ENCODE results near the gene ATP2C2.
"Not testable (repeated sequence)": the region's sequence is repeated elsewhere in the genome, so short reads cannot be mapped to it uniquely, and the experiment has no call there.

The ATP2C2 gene

GRCh38 chr16:84339766-84340165, 28.6 kb upstream of the ATP2C2 start:
- DNase-seq (ENCODE audit: low spot score) = no peak

GRCh38 chr16:84340325-84341040, 27.9 kb upstream of the ATP2C2 start:
- DNase-seq (ENCODE audit: low spot score) = no peak

- DNase-seq (ENCODE audit: low spot score) = no peak
Measured at GRCh38 chr16:84341528-84342295, 26.6 kb upstream of the ATP2C2 start.

- not testable (repeated sequence) for DNase-seq (ENCODE audit: low spot score)
Measured at GRCh38 chr16:84343800-84344199, 24.5 kb upstream of the ATP2C2 start.

DNA sequence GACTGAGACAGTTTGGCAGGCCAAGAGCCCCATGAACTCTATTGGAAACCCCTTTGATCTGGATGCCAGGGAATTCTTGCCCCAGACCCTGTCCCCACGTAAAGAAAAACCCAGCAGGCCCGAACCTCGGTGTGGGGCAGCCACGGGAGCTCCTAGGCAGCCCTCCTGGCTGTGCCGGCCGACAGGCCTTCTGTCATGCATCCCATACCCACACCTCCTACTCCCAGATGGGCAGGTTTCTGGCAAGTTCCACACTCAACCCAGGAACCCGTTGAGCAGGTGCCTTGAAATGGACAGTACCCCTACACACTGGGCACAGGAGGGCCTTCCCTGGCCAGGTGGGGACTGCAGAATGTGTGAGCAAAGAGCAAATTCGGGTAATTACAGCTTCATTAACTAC, 23.6 kb upstream of the ATP2C2 start:
- no peak for DNase-seq (ENCODE audit: low spot score)

- DNase-seq (ENCODE audit: low spot score) = no peak
Measured at GRCh38 chr16:84347161-84347560, 21.2 kb upstream of the ATP2C2 start.

DNA sequence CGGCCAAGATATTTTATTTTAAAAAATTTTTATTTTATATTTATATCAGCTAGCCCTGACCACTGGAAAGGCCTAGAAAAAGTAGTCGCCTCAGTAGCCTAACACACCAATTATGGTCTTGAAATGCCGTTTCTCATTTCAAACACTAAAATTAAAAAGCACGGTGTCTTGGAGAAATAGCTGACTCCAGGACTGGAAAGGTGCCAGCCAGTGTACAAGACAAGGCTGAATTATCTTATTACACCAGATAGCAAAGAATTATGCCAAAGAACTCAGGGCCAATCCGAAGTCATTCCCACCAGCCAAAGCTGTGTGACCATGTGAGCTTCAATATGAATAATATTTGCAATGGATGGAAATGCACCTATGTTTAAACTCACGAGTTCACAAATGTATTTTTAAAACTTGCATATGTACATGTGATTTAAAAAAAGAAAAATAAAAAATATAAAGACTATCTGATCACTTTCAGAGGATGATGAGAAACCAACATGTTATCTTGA, 19.9 kb upstream of the ATP2C2 start:
- no peak for DNase-seq (ENCODE audit: low spot score)

- DNase-seq (ENCODE audit: low spot score) = no peak
Measured at GRCh38 chr16:84349862-84350684, 18.3 kb upstream of the ATP2C2 start.

GRCh38 chr16:84350685-84351400, 17.5 kb upstream of the ATP2C2 start:
- DNase-seq (ENCODE audit: low spot score) = no peak

DNA sequence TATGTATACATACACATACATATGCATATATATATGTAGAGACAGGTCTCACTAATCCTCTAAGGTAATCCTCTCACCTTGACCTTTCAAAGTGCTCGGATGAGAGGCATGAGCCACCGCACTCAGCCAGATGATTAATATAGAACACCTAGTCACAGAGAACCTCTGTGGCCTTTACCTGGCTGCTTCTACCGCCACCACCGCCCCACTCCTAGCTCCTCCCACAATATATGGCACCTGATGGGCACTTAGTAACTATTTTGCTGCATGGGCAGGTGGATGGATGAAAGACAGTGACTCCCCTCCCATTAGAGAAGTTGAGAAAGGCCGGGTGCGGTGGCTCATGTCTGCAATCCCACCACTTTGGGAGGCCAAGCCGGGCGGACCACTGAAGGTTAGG, 16.7 kb upstream of the ATP2C2 start:
- no peak for DNase-seq (ENCODE audit: low spot score)

GRCh38 chr16:84354306-84354705, 14.0 kb upstream of the ATP2C2 start:
- DNase-seq (ENCODE audit: low spot score) = no peak

- DNase-seq (ENCODE audit: low spot score) = no peak
Measured at GRCh38 chr16:84355149-84355548, 13.2 kb upstream of the ATP2C2 start.

DNA sequence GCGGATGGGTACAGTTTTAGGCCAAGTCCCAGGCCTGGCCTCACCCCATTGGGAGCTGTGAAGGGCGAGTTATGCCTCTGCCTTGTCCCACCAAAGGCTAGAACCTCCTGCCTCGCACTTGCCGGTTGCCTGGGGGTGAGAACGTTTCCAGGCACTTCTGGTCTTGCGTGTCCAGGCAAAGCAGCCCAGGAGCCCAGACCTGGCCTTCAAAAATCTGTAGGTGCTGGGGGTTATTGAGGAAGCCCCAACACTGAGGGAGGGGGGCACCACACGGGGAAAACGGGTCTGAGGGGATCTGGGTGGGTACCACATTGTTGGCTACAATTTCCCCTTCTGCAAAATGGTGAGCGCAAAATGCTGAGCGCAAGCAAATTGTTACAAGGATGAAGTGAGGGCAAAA, 12.2 kb upstream of the ATP2C2 start:
- DNase-seq (ENCODE audit: low spot score) = no peak

DNA sequence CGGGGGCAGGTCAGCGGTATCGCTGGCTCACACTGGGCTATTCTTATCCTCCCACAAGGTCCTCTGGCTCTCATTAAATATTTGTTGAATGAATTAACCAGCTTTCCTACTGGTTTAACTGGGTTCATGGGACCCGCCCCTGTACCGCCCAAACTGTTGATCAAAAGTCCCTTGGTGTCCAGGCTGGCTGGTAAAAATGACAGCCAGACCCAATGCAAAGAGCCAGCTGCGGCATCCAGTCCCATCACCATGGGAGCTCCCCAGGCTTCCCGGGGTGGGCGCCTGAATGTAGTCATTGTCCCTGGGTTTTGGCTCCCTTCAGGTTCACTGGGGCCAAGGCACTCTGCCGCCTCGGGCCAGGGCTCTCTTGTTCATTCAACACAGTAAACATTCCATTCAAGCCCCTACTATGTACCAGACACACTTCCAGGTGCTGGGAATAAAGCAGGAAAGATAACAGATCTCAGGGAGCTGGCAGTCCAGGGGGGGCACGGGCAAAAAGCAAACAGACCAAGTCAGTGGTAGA, 11.7 kb upstream of the ATP2C2 start:
- DNase-seq (ENCODE audit: low spot score) = peak; percentile 98

DNA sequence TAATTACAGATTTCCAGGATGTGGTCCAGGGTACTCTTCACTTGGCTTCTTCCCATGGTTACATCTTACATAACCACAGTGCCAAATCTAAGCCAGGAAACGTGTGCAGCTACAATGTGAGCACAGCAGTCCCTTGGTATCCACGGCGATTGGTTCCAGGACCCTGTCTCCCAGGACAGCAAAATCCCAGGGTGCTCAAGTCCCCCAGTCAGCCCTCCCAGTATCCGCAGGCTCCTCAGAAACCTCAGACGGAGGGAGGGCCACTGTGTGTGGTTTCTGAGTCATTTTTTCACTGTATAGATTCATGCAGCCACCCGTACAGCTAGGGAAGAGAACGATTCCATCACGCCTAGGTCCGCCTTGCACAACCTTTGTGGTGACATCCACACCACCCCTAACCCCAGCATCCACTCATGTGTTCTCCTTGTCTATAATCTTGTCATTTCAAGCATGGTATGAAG, 11.1 kb upstream of the ATP2C2 start:
- DNase-seq (ENCODE audit: low spot score) = no peak

DNA sequence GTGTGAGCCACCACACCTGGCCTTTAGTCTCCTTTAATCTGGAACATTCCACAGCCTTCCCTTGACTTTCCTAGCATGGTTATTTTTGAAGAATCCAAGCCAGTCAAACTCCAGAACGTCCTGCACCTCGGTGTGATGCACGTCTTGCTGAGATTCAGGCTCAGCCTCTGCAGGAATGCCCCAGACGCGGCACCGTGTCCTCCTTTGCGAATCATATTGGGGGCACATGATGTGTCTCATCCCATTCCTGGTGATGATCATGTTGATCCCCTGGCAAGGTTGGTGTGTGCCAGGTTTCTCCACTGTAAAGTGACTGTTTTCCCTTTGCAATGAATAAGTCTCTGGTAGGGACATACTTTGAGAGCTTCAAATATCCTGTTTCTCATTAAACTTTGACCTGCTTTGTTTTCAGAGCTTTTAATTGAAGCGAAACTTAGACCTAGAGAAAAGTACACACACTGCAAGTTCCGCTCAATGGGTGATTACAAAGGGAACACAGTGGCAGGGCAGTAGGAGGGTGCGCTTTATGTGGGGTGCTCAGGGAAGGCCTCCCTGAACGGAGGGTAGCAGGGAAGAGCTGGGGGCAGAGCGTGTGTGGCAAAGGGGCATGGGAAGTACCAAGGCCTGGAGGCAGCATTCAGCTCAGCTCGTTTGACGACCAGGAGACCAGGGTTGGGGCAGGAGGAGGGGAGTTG, 9.6 kb upstream of the ATP2C2 start:
- no peak for DNase-seq (ENCODE audit: low spot score)

GRCh38 chr16:84359326-84359725, 9.0 kb upstream of the ATP2C2 start:
- no peak for DNase-seq (ENCODE audit: low spot score)

- no peak for DNase-seq (ENCODE audit: low spot score)
Measured at GRCh38 chr16:84360170-84360569, 8.2 kb upstream of the ATP2C2 start.

- DNase-seq (ENCODE audit: low spot score) = no peak
Measured at GRCh38 chr16:84360748-84361147, 7.6 kb upstream of the ATP2C2 start.

GRCh38 chr16:84361546-84361945, 6.8 kb upstream of the ATP2C2 start:
- no peak for DNase-seq (ENCODE audit: low spot score)

GRCh38 chr16:84362471-84362941, 5.8 kb upstream of the ATP2C2 start:
- DNase-seq (ENCODE audit: low spot score) = peak; percentile 67
